Left colon (tissue), 2 donors: ENCODE data around the gene TPD52L1. TPM values are rescaled to one million over a fixed set of nuclear protein-coding genes. Genes with fewer than 3 reads are reported as not detected.
"Not testable (repeated sequence)": the region's sequence is repeated elsewhere in the genome, so short reads cannot be mapped to it uniquely, and the experiment has no call there.

Experiments used
- ATAC-seq: fragments of 200-7000 bp; cut with Tn5 transposase; one replicate; pipeline ENCODE4 v1.9.1; 2020; ENCODE audit warnings: mild to moderate bottlenecking, moderate library complexity
- DNase-seq, 2 donors: peaks; one replicate each; pipeline ENCODE4 v3.0.0-alpha.2; 2020
- intact Hi-C, 2 donors: fragments of 100-400 bp; cut with DNase I in 1 of 2; cut with micrococcal nuclease in 1 of 2; formaldehyde crosslinking; loops; one replicate each; pipeline versions ENCODE4 v1.11.2 to v1.14.0; 2022; cut with DNase I, micrococcal nuclease
- total RNA-seq, 2 donors: library from RNA; stranded (reverse); fragmentation: NEBNext Ultra II Directional; extraction: Animal tissue kit (Norgen Biotek cat#: 25700); gene quantifications; one replicate each; pipeline ENCODE4 v1.2.1, GENCODE V29; 2021
- donor health status: DM: no; HTN: no; CAD: no.
- donor health status: DM: yes; HTN: yes; CAD: no.

TPD52L1 gene
- total RNA-seq, 2 donors from 2014 or later, result 11.4 to 15.8 TPM

DNA sequence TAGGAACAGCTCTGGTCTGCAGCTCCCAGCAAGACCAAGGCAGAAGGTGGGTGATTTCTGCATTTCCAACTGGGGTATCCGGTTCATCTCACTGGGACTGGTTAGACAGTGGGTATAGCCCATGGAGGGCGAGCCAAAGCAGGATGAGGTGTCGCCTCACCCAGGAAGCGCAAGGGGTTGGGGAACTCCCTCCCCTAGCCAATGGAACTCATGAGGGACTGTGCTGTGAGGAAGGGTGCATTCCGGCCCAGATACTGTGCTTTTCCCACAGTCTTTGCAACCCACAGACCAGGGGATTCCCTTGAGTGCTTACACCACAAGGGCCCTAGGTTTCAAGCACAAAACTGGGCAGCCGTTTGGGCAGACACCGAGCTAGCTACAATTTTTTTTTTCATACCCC, 126.4 kb downstream of the TPD52L1 start:
- intact Hi-C loops, result no loop called here
- DNase-seq, result no peak
- ATAC-seq, result no peak

GRCh38 chr6:125280370-125281035, 126.9 kb downstream of the TPD52L1 start:
- intact Hi-C loops, ATAC-seq, DNase-seq: not testable (repeated sequence)

GRCh38 chr6:125282470-125282869, 128.9 kb downstream of the TPD52L1 start:
- DNase-seq, intact Hi-C loops, ATAC-seq: not testable (repeated sequence)

DNA sequence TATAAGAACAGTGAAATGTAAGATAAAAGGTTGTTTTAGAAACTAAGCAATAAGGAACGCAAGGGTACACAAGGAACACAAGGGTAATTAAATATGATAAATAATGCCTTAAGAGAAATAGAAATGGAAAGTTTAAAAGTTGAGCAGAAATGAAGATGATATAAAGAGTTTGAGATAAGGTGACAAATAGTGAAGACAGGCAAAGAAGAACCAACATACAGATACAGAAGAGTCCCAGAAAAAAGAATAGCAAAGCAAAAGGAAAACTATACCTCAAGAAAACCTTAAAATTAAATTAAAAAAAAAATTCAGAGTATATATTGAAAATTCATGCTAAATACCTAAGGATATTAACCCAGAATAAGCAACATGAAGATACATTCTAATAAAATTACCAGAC, 131.8 kb downstream of the TPD52L1 start:
- intact Hi-C loops, result no loop called here
- ATAC-seq (no peak), DNase-seq (no peak)

DNA sequence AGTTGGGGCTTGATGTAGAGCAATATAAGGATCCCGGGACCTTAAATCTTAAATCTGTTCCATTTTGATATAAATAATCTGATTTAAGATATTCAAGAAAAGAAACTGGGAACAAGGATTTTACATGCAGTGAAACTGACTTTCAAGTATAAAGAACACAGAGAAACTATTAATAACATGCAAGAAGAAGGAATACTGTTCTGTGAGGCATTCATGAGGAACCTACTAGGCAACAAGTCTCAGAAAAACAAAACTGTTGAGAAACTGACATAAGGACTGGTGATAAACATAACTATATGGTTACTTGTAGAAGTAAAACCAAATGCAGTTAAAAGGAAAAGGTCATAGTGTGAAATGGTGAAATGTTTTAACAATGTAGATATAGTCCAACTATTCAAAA, 132.4 kb downstream of the TPD52L1 start:
- intact Hi-C loops, result no loop called here
- DNase-seq (no peak), ATAC-seq (no peak)

- intact Hi-C loops, result no loop called here
- no peak for ATAC-seq
Measured at GRCh38 chr6:125287718-125288117, 134.1 kb downstream of the TPD52L1 start.

GRCh38 chr6:125293587-125293986, 140.0 kb downstream of the TPD52L1 start:
- intact Hi-C loops, result loop anchor here in 1 of 2 donors (5.0 kb wide), 1 partner anchor 136 kb away; no protein-coding TSS in a partner anchor
- ATAC-seq (no peak), DNase-seq (no peak)

More at GRCh38 chr6:125287718-125288117, 134.1 kb downstream of the TPD52L1 start:
- DNase-seq, result no peak

DNA sequence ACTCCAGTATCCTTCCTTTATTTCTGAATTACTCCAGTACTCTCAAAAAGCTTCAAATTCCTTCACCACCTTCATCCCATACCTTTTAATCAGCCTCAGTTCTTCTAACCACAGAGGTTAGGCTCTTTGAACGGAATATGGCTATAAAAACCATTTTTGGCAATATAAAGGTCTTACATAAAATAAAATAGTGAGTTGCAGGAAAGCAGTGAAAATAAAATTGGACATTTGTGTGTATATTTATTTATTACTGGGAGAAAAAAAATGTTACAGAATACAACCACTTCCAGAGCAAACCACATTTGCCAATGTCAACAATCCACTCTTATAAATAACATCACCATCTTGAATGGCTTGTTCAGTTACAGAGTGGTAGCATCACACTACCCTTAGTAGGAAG, 140.5 kb downstream of the TPD52L1 start:
- DNase-seq (no peak), ATAC-seq (no peak)
- intact Hi-C loops, result loop anchor here in 1 of 2 donors (5.0 kb wide), 1 partner anchor 137 kb away; no protein-coding TSS in a partner anchor

- DNase-seq (no peak), ATAC-seq (no peak)
- intact Hi-C loops, result loop anchor here in 1 of 2 donors (5.0 kb wide), 1 partner anchor 138 kb away; no protein-coding TSS in a partner anchor
Measured at GRCh38 chr6:125294925-125295324, 141.4 kb downstream of the TPD52L1 start.

DNA sequence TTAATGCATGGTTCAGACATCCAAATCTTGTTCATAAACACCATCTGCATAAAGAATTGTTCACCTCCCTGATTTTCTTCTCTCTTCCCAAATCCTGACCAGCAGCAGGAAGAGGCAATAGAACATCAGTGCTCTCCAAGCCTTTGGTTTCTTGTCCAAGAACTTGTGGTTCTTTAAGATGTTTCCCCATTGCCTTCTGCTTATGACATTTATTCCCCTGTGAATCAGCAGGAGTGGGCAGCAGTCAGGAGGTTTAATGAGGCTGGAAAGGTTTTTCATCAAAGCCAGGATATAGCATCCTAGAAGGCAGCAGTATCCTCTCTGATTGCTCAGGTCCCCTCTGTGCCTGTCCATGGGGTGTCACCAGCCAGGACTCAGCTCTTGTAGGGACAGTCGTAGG, 142.9 kb downstream of the TPD52L1 start:
- intact Hi-C loops, result no loop called here
- DNase-seq (no peak), ATAC-seq (no peak)

- no peak for ATAC-seq
- intact Hi-C loops, result no loop called here
Measured at GRCh38 chr6:125299257-125299656, 145.7 kb downstream of the TPD52L1 start.

GRCh38 chr6:125300992-125301434, 147.4 kb downstream of the TPD52L1 start:
- DNase-seq, result no peak
- no peak for ATAC-seq
- intact Hi-C loops, result loop anchor here in 1 of 2 donors (10.0 kb wide), 1 partner anchor 674 kb away; no protein-coding TSS in a partner anchor

More at GRCh38 chr6:125299257-125299656, 145.7 kb downstream of the TPD52L1 start:
- no peak for DNase-seq

GRCh38 chr6:125301435-125302391, 148.1 kb downstream of the TPD52L1 start, which contains the start of gene HDDC2:
TSS of gene HDDC2 (minus strand) at chr6:125301967. CDS start at chr6:125301932, 35 bp downstream.
- intact Hi-C loops, result loop anchor here in 1 of 2 donors (10.0 kb wide), 1 partner anchor 673 kb away; no protein-coding TSS in a partner anchor
- DNase-seq (peak; percentile 56 to 81), ATAC-seq (peak; percentile 92)

DNA sequence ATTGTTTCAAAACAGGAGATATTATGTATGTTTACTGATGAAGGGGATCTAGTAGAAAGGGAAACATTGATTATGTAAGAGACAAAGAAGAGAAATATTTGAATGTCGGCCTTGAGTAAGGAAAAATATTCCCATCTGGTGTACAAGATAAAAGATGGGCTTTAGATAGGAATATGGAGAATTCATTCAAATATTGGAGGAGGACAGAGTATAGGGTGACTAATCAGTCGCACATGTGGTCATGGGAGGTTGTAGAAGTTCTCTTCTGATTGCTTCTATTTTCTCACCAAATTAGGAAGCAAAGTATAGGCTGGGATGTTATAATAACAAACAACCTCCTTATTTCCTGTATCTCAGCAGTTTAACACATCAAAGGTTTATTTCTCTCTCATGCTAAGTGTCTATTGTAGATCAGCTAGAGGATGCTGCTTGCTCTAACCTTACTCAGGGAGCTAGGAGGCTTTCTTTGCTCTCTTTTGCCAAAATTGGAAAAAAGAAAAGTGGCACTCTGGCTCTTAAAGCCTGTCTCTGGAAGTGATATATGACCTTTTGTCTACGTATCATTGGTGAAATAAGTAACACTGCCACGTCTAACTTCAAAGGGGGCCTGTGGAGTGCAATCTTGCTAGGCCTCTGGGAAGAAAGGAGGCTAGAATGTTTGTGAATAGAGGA, 149.4 kb downstream of the TPD52L1 start:
- DNase-seq (no peak), ATAC-seq (no peak)
- intact Hi-C loops, result loop anchor here in 1 of 2 donors (10.0 kb wide), 1 partner anchor 672 kb away; no protein-coding TSS in a partner anchor

- intact Hi-C loops, result loop anchor here in 1 of 2 donors (10.0 kb wide), 1 partner anchor 671 kb away; no protein-coding TSS in a partner anchor
- ATAC-seq (no peak), DNase-seq (no peak)
Measured at GRCh38 chr6:125303512-125303854, 149.9 kb downstream of the TPD52L1 start.

GRCh38 chr6:125304970-125305660, 151.5 kb downstream of the TPD52L1 start:
- no peak for ATAC-seq
- DNase-seq, result no peak
- intact Hi-C loops, result loop anchor here in 1 of 2 donors (5.0 to 10.0 kb wide), 2 partner anchors 472 to 670 kb away; no protein-coding TSS in a partner anchor

DNA sequence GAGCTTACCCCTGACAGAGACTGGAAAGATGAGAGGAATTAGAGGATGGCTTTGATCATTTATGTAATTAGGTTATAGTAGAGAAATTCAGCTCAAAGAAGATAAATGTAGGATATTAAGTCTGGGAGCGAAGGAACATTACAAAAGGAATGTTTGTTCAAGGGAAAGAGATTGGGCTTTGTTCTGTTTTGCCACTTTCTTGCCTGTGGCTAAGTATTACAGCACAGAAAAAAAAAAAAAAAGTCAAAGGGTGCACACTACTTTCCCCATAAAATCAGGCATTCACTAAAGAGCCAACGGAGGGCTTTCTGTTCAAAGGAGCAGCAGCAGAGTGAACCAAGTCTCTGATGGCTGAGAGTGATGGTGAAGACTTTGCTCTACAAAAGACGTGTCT, 153.2 kb downstream of the TPD52L1 start:
- no peak for DNase-seq
- no peak for ATAC-seq
- intact Hi-C loops, result loop anchor here in 1 of 2 donors (5.0 to 10.0 kb wide), 2 partner anchors 471 to 668 kb away; no protein-coding TSS in a partner anchor
